ENCODE measurements around the gene ACVR1.

Gene ACVR1

DNA sequence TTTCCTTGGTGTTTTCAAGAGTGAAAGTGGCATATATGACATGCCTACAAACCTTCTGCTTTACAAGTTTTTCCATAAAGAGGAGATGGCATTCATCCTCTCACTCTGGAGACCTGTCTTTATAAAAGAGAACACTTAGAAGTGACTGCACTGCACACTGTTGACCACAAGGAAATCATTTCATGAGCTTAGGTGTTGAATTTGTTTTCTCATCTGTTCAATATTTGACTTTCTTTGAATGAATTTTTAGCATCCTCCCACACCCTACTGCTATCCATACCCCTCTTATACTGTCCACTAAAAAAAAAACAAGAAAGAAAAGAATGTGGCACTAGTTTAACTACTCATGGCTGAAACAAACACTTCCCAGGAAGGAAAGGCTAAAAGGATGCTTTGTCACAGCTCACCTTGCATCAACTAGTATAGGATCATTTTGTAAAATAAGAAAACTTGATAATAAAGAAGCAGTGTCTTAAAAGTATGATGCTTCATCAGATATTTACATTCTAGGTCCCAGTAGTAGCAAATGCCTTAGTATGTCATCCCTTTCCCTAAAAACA is 83.0 kb downstream of the ACVR1 start:
- Histone ChIP-seq H3K9me3 (ENCODE audit: severe bottlenecking) (no peaks in the 10 kb centered on the region), H3K4me3 (ENCODE audit: severe bottlenecking) (no peak overlapping the region), H3K4me1 (ENCODE audit: insufficient read depth, poor library complexity, severe bottlenecking) (no peaks in the 10 kb centered on the region), H3K27ac (ENCODE audit: poor library complexity, severe bottlenecking) (no peak overlapping the region), H3K36me3 (ENCODE audit: low read depth) (no peaks in the 10 kb centered on the region; the same call in 1 of the 2 replicates), H3K27me3 (ENCODE audit: insufficient read depth, poor library complexity, severe bottlenecking) (no peaks in the 10 kb centered on the region)
- ATAC-seq (ENCODE audit: low read depth), result no peak
- no peak for TF ChIP-seq CTCF (IDR thresholded peaks at IDR 0.05; ENCODE audit: poor library complexity, severe bottlenecking)
- DNase-seq (ENCODE audit: low spot score), result no peak

DNA sequence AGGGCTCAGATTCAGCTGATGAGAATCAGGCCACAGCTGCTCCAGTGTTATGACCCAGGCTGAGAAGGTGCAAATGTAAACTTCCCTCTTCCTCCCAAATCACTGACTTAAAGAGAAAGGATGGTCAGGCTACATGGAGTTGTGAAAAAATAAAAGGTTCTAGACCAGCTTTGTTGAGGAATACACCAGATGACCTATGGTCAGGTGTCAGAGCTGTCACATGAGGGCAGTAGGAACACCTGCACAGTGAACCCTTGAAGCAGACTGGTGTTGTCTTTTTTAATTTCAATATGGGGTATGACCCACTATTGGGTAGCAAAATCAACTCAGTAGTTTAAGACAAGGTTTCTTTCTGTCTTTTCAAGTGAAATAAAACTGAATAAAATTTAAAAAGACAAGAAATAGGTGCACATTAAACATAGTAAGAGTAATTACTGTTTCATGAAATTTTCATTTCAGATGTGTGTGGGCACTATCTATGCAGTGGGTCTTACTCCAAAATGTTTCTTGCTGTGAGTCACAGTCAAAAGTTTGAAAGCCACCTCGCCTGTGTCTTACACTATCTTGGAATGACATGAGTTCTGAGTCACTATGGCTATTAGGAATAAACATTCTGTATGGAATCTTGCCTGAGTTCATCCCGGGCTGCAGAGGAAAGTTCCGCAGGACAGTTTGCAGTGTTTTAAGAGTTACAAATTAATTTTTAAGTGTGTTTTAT is 83.6 kb downstream of the ACVR1 start:
- no peak for TF ChIP-seq CTCF (IDR thresholded peaks at IDR 0.05; ENCODE audit: poor library complexity, severe bottlenecking)
- Histone ChIP-seq H3K27ac (ENCODE audit: poor library complexity, severe bottlenecking) (no peak overlapping the region), H3K4me1 (ENCODE audit: insufficient read depth, poor library complexity, severe bottlenecking) (no peaks in the 10 kb centered on the region), H3K36me3 (ENCODE audit: low read depth) (no peaks in the 10 kb centered on the region), H3K27me3 (ENCODE audit: insufficient read depth, poor library complexity, severe bottlenecking) (no peaks in the 10 kb centered on the region), H3K4me3 (ENCODE audit: severe bottlenecking) (no peak overlapping the region), H3K9me3 (ENCODE audit: severe bottlenecking) (no peaks in the 10 kb centered on the region)
- DNase-seq (ENCODE audit: low spot score) (no peak), ATAC-seq (ENCODE audit: low read depth) (no peak)

DNA sequence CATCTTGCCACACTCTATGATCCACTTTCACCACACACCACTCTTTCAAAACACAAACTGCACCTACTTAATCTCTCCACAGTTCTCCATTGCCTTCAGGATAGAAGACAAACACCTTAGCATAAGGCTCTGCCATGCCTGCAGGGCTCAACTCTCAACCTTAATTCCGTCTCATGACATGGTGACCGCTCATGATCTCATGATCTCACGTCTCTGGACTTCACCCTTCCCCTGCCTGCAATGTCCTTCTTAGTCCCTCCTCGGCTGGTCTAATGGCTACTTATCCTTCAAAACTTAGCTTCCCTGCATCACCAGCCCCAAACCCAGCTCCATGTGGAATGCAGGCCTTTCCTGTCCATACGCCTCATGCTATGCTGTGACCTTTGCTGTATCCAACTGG is 85.3 kb downstream of the ACVR1 start:
- Histone ChIP-seq H3K27me3 (ENCODE audit: insufficient read depth, poor library complexity, severe bottlenecking) (no peaks in the 10 kb centered on the region), H3K9me3 (ENCODE audit: severe bottlenecking) (no peaks in the 10 kb centered on the region), H3K4me3 (ENCODE audit: severe bottlenecking) (no peak overlapping the region), H3K27ac (ENCODE audit: poor library complexity, severe bottlenecking) (no peak overlapping the region), H3K4me1 (ENCODE audit: insufficient read depth, poor library complexity, severe bottlenecking) (peaks cover 11% of the 10 kb centered on the region), H3K36me3 (ENCODE audit: low read depth) (no peaks in the 10 kb centered on the region)
- DNase-seq (ENCODE audit: low spot score) (no peak), ATAC-seq (ENCODE audit: low read depth) (no peak)
- no peak for TF ChIP-seq CTCF (IDR thresholded peaks at IDR 0.05; ENCODE audit: poor library complexity, severe bottlenecking)

- no peak overlapping the region for H3K4me3 ChIP-seq (ENCODE audit: severe bottlenecking)
- TF ChIP-seq CTCF (IDR thresholded peaks at IDR 0.05; ENCODE audit: poor library complexity, severe bottlenecking), result no peak
- H3K27ac ChIP-seq (ENCODE audit: poor library complexity, severe bottlenecking), result no peak overlapping the region
- peaks cover 18% of the 10 kb centered on the region for H3K4me1 ChIP-seq (ENCODE audit: insufficient read depth, poor library complexity, severe bottlenecking)
- H3K27me3 ChIP-seq (ENCODE audit: insufficient read depth, poor library complexity, severe bottlenecking), result no peaks in the 10 kb centered on the region
- no peak for DNase-seq (ENCODE audit: low spot score)
- ATAC-seq (ENCODE audit: low read depth), result no peak
- no peaks in the 10 kb centered on the region for H3K36me3 ChIP-seq (ENCODE audit: low read depth)
- no peaks in the 10 kb centered on the region for H3K9me3 ChIP-seq (ENCODE audit: severe bottlenecking)
These were observed 86.1 kb downstream of the ACVR1 start for GRCh38 chr2:157789933-157790511.

GRCh38 chr2:157789256-157789655 is 86.9 kb downstream of the ACVR1 start:
- no peaks in the 10 kb centered on the region for H3K9me3 ChIP-seq (ENCODE audit: severe bottlenecking)
- no peak for ATAC-seq (ENCODE audit: low read depth)
- H3K36me3 ChIP-seq (ENCODE audit: low read depth), result peaks cover 2% of the 10 kb centered on the region; the same call in 1 of the 2 replicates
- no peaks in the 10 kb centered on the region for H3K27me3 ChIP-seq (ENCODE audit: insufficient read depth, poor library complexity, severe bottlenecking)
- H3K27ac ChIP-seq (ENCODE audit: poor library complexity, severe bottlenecking), result no peak overlapping the region
- H3K4me1 ChIP-seq (ENCODE audit: insufficient read depth, poor library complexity, severe bottlenecking), result peaks cover 26% of the 10 kb centered on the region
- no peak for TF ChIP-seq CTCF (IDR thresholded peaks at IDR 0.05; ENCODE audit: poor library complexity, severe bottlenecking)
- no peak for DNase-seq (ENCODE audit: low spot score)
- H3K4me3 ChIP-seq (ENCODE audit: severe bottlenecking), result no peak overlapping the region
